ENCODE data around the gene IQGAP3. TPM values are rescaled to one million over a fixed set of nuclear protein-coding genes. Genes with fewer than 3 reads are reported as not detected.

IQGAP3 gene
- total and polyA plus RNA-seq, 2 donors (not counting 1 experiment from before 2014, with no cell fraction given): 0.07 to 0.12 TPM

- WGBS (ENCODE audit: insufficient coverage): 17% methylated on average over 10 of the region's 12 CpGs
- DNase-seq: peak; percentile 49
- H3K9me3 Mint-ChIP-seq (ENCODE audit: insufficient read depth): no peaks in the 10 kb centered on the region
- H3K4me1 Mint-ChIP-seq: peaks cover 91% of the 10 kb centered on the region
- TF ChIP-seq CTCF (IDR thresholded peaks at IDR 0.05) (no peak), EZH2 (IDR thresholded peaks at IDR 0.05; ENCODE audit: borderline replicate concordance, insufficient read depth, low read depth, low read length, poor library complexity, severe bottlenecking) (no peak)
- no peaks in the 10 kb centered on the region for H3K27me3 ChIP-seq (replicated peaks in 1 of 4; ENCODE audit: control extremely low read depth in 1 of 4, control insufficient read depth in 3 of 4, insufficient read depth in 4 of 4, low read length in 3 of 4)
- peaks cover 83 to 93% of the 10 kb centered on the region in 2 donors for H3K4me1 ChIP-seq (ENCODE audit: control insufficient read depth in 2 of 2, insufficient read depth in 2 of 2, low read length in 2 of 2)
- H3K4me2 ChIP-seq (replicated peaks; ENCODE audit: low read depth, low read length, poor library complexity, severe bottlenecking): peak overlapping the region; percentile 79
- no peaks in the 10 kb centered on the region for H3K27me3 Mint-ChIP-seq
- H3K27ac Mint-ChIP-seq: peak overlapping the region; percentile 96
- ATAC-seq (ENCODE audit: low read depth): no peak
- peak overlapping the region; percentile 59 for H3K9ac ChIP-seq (ENCODE audit: low read length)
- peaks cover 0 to 15% of the 10 kb centered on the region in 2 experiments for H3K36me3 ChIP-seq (replicated peaks in 1 of 2; ENCODE audit: control extremely low read depth in 1 of 2, control insufficient read depth in 1 of 2, extremely low read depth in 1 of 2, insufficient read depth in 2 of 2, low read length in 1 of 2)
- CTCF ChIA-PET: interaction anchor here (1.4 to 15.5 kb wide), 5 partner anchors 7 to 114 kb away, joined by 4 to 383 read pairs (median 6); partner anchors contain the start of gene MEF2D
- H3K9me3 ChIP-seq (ENCODE audit: control extremely low read depth in 1 of 3, control insufficient read depth in 2 of 3, insufficient read depth in 1 of 3, low read length in 2 of 3): no peaks in the 10 kb centered on the region
- H3K4me3 Mint-ChIP-seq: peak overlapping the region; percentile 90
- peaks cover 99% of the 10 kb centered on the region for H4K20me1 ChIP-seq (ENCODE audit: control insufficient read depth, insufficient read depth, low read length, poor library complexity, severe bottlenecking)
- H2AFZ ChIP-seq (ENCODE audit: insufficient read depth, low read depth, low read length, poor library complexity, severe bottlenecking): no peak overlapping the region
- POLR2A ChIA-PET: interaction anchor here (1.0 to 11.9 kb wide), 4 partner anchors 13 to 93 kb away, joined by 3 to 193 read pairs (median 6); partner anchors contain the start of gene MEF2D
- intact Hi-C loops (cut with micrococcal nuclease): loop anchor here (5.0 kb wide), 1 partner anchor 33 kb away; no protein-coding TSS in a partner anchor
- H3K4me3 ChIP-seq (ENCODE audit: control extremely low read depth in 1 of 5, extremely low read depth in 1 of 5, insufficient read depth in 1 of 5, low read depth in 2 of 5, low read length in 4 of 5): peak overlapping the region in 2 of 5 experiments; percentile 7 to 30
- H3K79me2 ChIP-seq (ENCODE audit: control insufficient read depth, insufficient read depth, low read length): peaks cover 100% of the 10 kb centered on the region
- peak overlapping the region; percentile 72 to 94 for H3K27ac ChIP-seq (ENCODE audit: low read length in 2 of 2)
Measured at GRCh38 chr1:156489166-156489934, 83.0 kb downstream of the IQGAP3 start.
